CD4-positive, alpha-beta T cell (primary cell): ENCODE data around the gene FLYWCH1. TPM values are rescaled to one million over a fixed set of nuclear protein-coding genes. Genes with fewer than 3 reads are reported as not detected.

Experiments
- ATAC-seq: fragments of 200-7000 bp; cut with Tn5 transposase; one replicate; pipeline ENCODE4 v1.10.0; 2022; ENCODE audit warnings: mild to moderate bottlenecking; ENCODE audit not compliant: poor library complexity
- CTCF ChIA-PET: fragments of 350-600 bp; sonication (Branson Sonifier 250); formaldehyde crosslinking; loops from one replicate; lab custom pipeline; 2021; ENCODE audit warnings: antibody characterized with exemption, inconsistent platforms; lab: Charles Lee
- POLR2A ChIA-PET: fragments of 350-600 bp; sonication (Branson Sonifier 250); formaldehyde crosslinking; loops from one replicate; lab custom pipeline; 2021; ENCODE audit warnings: antibody characterized with exemption, inconsistent platforms; lab: Charles Lee
- DNase-seq, 14 experiments: peaks; one replicate each; pipeline ENCODE4 v3.0.0-alpha.2; 2013 to 2020; ENCODE audit warnings: mixed read lengths in 2 of 14
- H3K27ac ChIP-seq, 2 donors: one replicate each; pipeline versions ENCODE4 v1.5.1 to v1.7.0; 2013; ENCODE audit warnings: low read length in 2 of 2, low read depth in 1 of 2, mild to moderate bottlenecking in 1 of 2
- H3K27me3 ChIP-seq, 2 experiments: 1 replicate in 1 of 2; 2 replicates in 1 of 2; pipeline versions ENCODE4 v1.6.1 to v1.7.0; 2013; ENCODE audit warnings: low read length in 2 of 2, control low read depth in 1 of 2, mild to moderate bottlenecking in 1 of 2, moderate library complexity in 1 of 2; ENCODE audit not compliant: insufficient read depth in 2 of 2, control insufficient read depth in 1 of 2
- H3K36me3 ChIP-seq: one replicate; pipeline ENCODE4 v1.6.1; 2013; ENCODE audit warnings: low read length, control low read depth; ENCODE audit not compliant: insufficient read depth
- H3K4me1 ChIP-seq: one replicate; pipeline ENCODE4 v1.6.1; 2013; ENCODE audit warnings: low read length, control low read depth; ENCODE audit not compliant: insufficient read depth
- H3K4me3 ChIP-seq: one replicate; pipeline ENCODE4 v1.5.1; 2013; ENCODE audit warnings: mild to moderate bottlenecking, low read length, moderate library complexity
- H3K9me3 ChIP-seq, 2 experiments: 1 replicate in 1 of 2; 2 replicates in 1 of 2; pipeline versions ENCODE4 v1.6.1 to v1.7.0; 2013; ENCODE audit warnings: low read length in 2 of 2, mild to moderate bottlenecking in 2 of 2, control low read depth in 1 of 2, moderate library complexity in 1 of 2; ENCODE audit not compliant: control insufficient read depth in 1 of 2, insufficient read depth in 1 of 2
- H3K27ac Mint-ChIP-seq: one replicate; pipeline ENCODE4 v1.8.0; 2020; ENCODE audit warnings: mixed read lengths
- H3K27me3 Mint-ChIP-seq: one replicate; pipeline ENCODE4 v1.8.0; 2021; ENCODE audit warnings: mixed read lengths
- H3K36me3 Mint-ChIP-seq: one replicate; pipeline ENCODE4 v1.8.0; 2021; ENCODE audit warnings: low read depth, mixed read lengths
- H3K4me1 Mint-ChIP-seq: one replicate; pipeline ENCODE4 v1.8.0; 2021; ENCODE audit warnings: low read depth, mixed read lengths
- H3K4me3 Mint-ChIP-seq: one replicate; pipeline ENCODE4 v1.8.0; 2020; ENCODE audit warnings: mild to moderate bottlenecking, mixed read lengths
- H3K9me3 Mint-ChIP-seq: one replicate; pipeline ENCODE4 v1.8.0; 2020; ENCODE audit warnings: mixed read lengths
- intact Hi-C, 2 experiments: fragments of 100-400 bp; cut with DNase I in 1 of 2; cut with micrococcal nuclease in 1 of 2; formaldehyde crosslinking; loops; one replicate each; pipeline versions ENCODE4 v1.15.1 to v1.9.0; 2023 to 2025; cut with DNase I, micrococcal nuclease
- total RNA-seq, 174 experiments: library from RNA in 2 of 174; stranded (reverse) in 2 of 174; gene quantifications; one replicate each; pipeline ENCODE4 v1.2.3 and lab custom pipeline; 2021 to 2026
- TF ChIP-seq, protein P1 (sequence below): fragments of 200-600 bp; IDR thresholded peaks from one replicate; pipeline ENCODE4 v1.8.0; 2022; ENCODE audit warnings: antibody characterized with exemption, mild to moderate bottlenecking

Gene FLYWCH1
- total RNA-seq, 2 experiments from 2014 or later, result 84.8 to 97.0 TPM

- Mint-ChIP-seq H3K36me3 (peaks cover 16% of the 10 kb centered on the region), H3K4me1 (no peaks in the 10 kb centered on the region), H3K27me3 (no peaks in the 10 kb centered on the region), H3K4me3 (no peak overlapping the region), H3K9me3 (no peaks in the 10 kb centered on the region), H3K27ac (no peak overlapping the region)
- H3K36me3 ChIP-seq, result no peaks in the 10 kb centered on the region
- no peaks in the 10 kb centered on the region for H3K4me1 ChIP-seq
- TF ChIP-seq, protein P1, sequence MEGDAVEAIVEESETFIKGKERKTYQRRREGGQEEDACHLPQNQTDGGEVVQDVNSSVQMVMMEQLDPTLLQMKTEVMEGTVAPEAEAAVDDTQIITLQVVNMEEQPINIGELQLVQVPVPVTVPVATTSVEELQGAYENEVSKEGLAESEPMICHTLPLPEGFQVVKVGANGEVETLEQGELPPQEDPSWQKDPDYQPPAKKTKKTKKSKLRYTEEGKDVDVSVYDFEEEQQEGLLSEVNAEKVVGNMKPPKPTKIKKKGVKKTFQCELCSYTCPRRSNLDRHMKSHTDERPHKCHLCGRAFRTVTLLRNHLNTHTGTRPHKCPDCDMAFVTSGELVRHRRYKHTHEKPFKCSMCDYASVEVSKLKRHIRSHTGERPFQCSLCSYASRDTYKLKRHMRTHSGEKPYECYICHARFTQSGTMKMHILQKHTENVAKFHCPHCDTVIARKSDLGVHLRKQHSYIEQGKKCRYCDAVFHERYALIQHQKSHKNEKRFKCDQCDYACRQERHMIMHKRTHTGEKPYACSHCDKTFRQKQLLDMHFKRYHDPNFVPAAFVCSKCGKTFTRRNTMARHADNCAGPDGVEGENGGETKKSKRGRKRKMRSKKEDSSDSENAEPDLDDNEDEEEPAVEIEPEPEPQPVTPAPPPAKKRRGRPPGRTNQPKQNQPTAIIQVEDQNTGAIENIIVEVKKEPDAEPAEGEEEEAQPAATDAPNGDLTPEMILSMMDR, result no peak
- DNase-seq (peak in 1 of 14 experiments; percentile 20), ATAC-seq (no peak)
- H3K27ac ChIP-seq, result no peak overlapping the region
- ChIA-PET POLR2A (no interaction called here), CTCF (interaction anchor here (0.6 kb wide), 1 partner anchor 71 kb away, joined by 3 read pairs; the partner anchor contains the start of gene TNFRSF12A)
- no peaks in the 10 kb centered on the region for H3K27me3 ChIP-seq
- H3K4me3 ChIP-seq, result no peak overlapping the region
- intact Hi-C loops, result no loop called here
- peaks cover 0 to 3% of the 10 kb centered on the region in 2 experiments for H3K9me3 ChIP-seq
Observed at GRCh38 chr16:2948807-2949704, 37.3 kb downstream of the FLYWCH1 start.

DNA sequence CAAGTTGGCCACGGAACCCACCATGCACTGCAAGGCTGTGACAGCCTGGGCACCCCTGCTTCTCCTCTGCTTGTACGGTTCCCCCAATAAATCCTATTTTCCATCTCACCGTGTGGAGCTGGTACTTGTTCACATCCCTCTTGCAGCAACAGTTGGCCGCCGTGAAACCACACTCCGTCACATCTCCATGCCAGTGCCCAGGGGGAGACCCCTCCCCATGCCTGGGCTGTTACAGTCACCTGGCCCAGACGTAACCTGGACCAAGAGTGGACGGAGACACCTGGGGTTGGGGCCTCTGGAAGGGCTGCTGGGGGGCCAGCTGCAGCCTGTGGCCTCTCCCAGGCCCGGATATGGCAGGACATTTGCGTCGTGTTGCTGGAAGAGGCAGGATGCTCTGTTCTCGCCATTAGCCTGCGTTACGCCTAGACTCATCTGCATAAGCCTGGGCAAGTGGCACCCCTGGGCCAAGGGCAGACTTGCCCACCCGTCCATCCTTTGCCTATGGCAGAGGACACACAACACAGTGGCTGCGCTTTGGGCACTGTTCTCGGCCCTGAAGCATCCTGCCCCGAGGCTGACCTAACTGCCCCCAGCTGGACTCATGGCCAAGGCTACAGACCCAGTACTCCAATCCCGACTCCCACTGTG lies 38.1 kb downstream of the FLYWCH1 start:
- no peak overlapping the region for H3K4me3 Mint-ChIP-seq
- POLR2A ChIA-PET, result no interaction called here
- DNase-seq, result peak in 1 of 14 experiments; percentile 20

DNA sequence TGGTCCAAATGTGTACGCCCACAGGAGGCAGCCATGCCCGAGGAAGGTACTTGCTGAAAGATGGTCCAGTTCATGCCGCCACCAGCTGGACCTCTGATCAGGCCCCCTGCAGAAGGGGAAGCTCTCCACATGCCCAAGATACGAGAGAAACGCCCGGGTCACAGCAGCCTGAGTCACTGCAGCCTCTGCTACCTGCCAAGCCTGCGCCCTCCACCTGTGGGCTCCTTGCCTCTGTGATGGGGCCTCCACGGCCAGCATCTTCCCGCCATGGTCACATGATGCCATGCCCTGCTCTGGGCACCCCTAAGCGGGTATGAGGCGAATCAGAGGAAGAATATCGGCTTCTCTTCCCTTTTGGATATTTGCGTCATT lies 38.6 kb downstream of the FLYWCH1 start:
- DNase-seq (no peak), ATAC-seq (no peak)
- Histone ChIP-seq H3K36me3 (no peaks in the 10 kb centered on the region), H3K27ac (no peak overlapping the region), H3K4me3 (no peak overlapping the region), H3K9me3 (peaks cover 0 to 3% of the 10 kb centered on the region in 2 experiments), H3K27me3 (peaks cover 3% of the 10 kb centered on the region in 2 experiments), H3K4me1 (no peaks in the 10 kb centered on the region)
- TF ChIP-seq, protein P1, result no peak
- peaks cover 16% of the 10 kb centered on the region for H3K36me3 Mint-ChIP-seq
- ChIA-PET CTCF (no interaction called here), POLR2A (no interaction called here)
- H3K9me3 Mint-ChIP-seq, result no peaks in the 10 kb centered on the region
- intact Hi-C loops, result no loop called here
- H3K4me1 Mint-ChIP-seq, result no peaks in the 10 kb centered on the region
- no peaks in the 10 kb centered on the region for H3K27me3 Mint-ChIP-seq
- no peak overlapping the region for H3K4me3 Mint-ChIP-seq
- no peak overlapping the region for H3K27ac Mint-ChIP-seq

More for the DNA sequence above, 38.1 kb downstream of the FLYWCH1 start:
- H3K27ac ChIP-seq, result no peak overlapping the region
- no peaks in the 10 kb centered on the region for H3K4me1 Mint-ChIP-seq
- no peaks in the 10 kb centered on the region for H3K36me3 ChIP-seq
- no peaks in the 10 kb centered on the region for H3K27me3 Mint-ChIP-seq
- no peak for ATAC-seq
- peaks cover 16% of the 10 kb centered on the region for H3K36me3 Mint-ChIP-seq
- no peak overlapping the region for H3K4me3 ChIP-seq
- H3K4me1 ChIP-seq, result no peaks in the 10 kb centered on the region
- H3K9me3 ChIP-seq, result peaks cover 0 to 3% of the 10 kb centered on the region in 2 experiments
- no peaks in the 10 kb centered on the region for H3K27me3 ChIP-seq
- intact Hi-C loops, result no loop called here
- CTCF ChIA-PET, result no interaction called here
- no peak overlapping the region for H3K27ac Mint-ChIP-seq
- TF ChIP-seq, protein P1, result no peak
- no peaks in the 10 kb centered on the region for H3K9me3 Mint-ChIP-seq
